Liver (tissue), 3 donors: Measurements from ENCODE around the gene CAPZB.

ENCODE experiments used
- CTCF ChIP-seq: fragments of 150-350 bp; IDR thresholded peaks from 2 replicates; pipeline ENCODE4 v1.5.1; 2017; ENCODE audit warnings: improper control_type of control experiment, low read depth, low read length; ENCODE audit not compliant: missing input control
- EGR1 ChIP-seq, 2 donors: IDR thresholded peaks; 2 replicates each; pipeline ENCODE4 v1.6.1; 2016 to 2018; ENCODE audit warnings: antibody characterized with exemption in 2 of 2, low read depth in 2 of 2
- MAX ChIP-seq: IDR thresholded peaks from 2 replicates; pipeline ENCODE4 v1.6.1; 2016; ENCODE audit warnings: antibody characterized with exemption
- RXRA ChIP-seq, 2 donors: IDR thresholded peaks; 2 replicates each; pipeline ENCODE4 v1.6.1; 2017 to 2018; ENCODE audit warnings: antibody characterized with exemption in 2 of 2, mild to moderate bottlenecking in 1 of 2
- TAF1 ChIP-seq: conservative IDR thresholded peaks from 2 replicates; pipeline ENCODE4 v1.6.1; 2016; ENCODE audit warnings: antibody characterized with exemption, mild to moderate bottlenecking
- TF ChIP-seq, protein P1 (sequence below): IDR thresholded peaks from 2 replicates; pipeline ENCODE4 v1.6.1; 2016; ENCODE audit warnings: antibody characterized with exemption, mild to moderate bottlenecking
- donor health status: healthy.
- donor health status: healthy.

GRCh38 chr1:19426294-19427086, 58.8 kb downstream of the CAPZB start:
- TF ChIP-seq, protein P1, sequence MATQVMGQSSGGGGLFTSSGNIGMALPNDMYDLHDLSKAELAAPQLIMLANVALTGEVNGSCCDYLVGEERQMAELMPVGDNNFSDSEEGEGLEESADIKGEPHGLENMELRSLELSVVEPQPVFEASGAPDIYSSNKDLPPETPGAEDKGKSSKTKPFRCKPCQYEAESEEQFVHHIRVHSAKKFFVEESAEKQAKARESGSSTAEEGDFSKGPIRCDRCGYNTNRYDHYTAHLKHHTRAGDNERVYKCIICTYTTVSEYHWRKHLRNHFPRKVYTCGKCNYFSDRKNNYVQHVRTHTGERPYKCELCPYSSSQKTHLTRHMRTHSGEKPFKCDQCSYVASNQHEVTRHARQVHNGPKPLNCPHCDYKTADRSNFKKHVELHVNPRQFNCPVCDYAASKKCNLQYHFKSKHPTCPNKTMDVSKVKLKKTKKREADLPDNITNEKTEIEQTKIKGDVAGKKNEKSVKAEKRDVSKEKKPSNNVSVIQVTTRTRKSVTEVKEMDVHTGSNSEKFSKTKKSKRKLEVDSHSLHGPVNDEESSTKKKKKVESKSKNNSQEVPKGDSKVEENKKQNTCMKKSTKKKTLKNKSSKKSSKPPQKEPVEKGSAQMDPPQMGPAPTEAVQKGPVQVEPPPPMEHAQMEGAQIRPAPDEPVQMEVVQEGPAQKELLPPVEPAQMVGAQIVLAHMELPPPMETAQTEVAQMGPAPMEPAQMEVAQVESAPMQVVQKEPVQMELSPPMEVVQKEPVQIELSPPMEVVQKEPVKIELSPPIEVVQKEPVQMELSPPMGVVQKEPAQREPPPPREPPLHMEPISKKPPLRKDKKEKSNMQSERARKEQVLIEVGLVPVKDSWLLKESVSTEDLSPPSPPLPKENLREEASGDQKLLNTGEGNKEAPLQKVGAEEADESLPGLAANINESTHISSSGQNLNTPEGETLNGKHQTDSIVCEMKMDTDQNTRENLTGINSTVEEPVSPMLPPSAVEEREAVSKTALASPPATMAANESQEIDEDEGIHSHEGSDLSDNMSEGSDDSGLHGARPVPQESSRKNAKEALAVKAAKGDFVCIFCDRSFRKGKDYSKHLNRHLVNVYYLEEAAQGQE = no peak
- no peak for TF ChIP-seq MAX
- no peak for TF ChIP-seq TAF1
- no peak for TF ChIP-seq CTCF
- no peak for TF ChIP-seq EGR1 (IDR thresholded peaks at IDR 0.05; ENCODE audit: low read depth in 2 of 2)
- no peak for TF ChIP-seq RXRA (IDR thresholded peaks at IDR 0.05)
